HCT116 (cell line): ENCODE data around the gene SAMD10. TPM values are rescaled to one million over a fixed set of nuclear protein-coding genes. Genes with fewer than 3 reads are reported as not detected.

Source experiments
- ATAC-seq: fragments of 200-7000 bp; cut with Tn5 transposase; 2 replicates; pipeline ENCODE4 v1.9.1; 2020; ENCODE audit warnings: mild to moderate bottlenecking, moderate library complexity
- BruUV-seq: library from RNA; stranded (reverse); fragments of 400-500 nt; replicated peaks from 2 replicates; lab custom pipeline; 2021; lab: Mats Ljungman, UMichigan
- CTCF ChIA-PET: fragments of 300-600 bp; sonication (Branson Sonifier 250); formaldehyde crosslinking; loops from one replicate; lab custom pipeline; 2021; ENCODE audit warnings: antibody characterized with exemption; lab: Charles Lee
- POLR2A ChIA-PET: fragments of 300-600, 350-600 bp; sonication (Branson Sonifier 250); formaldehyde crosslinking; loops from one replicate; lab custom pipeline; 2021; ENCODE audit warnings: antibody characterized with exemption; lab: Charles Lee
- RAD21 ChIA-PET, 2 experiments: fragments of 300-600 bp; sonication (Branson Sonifier 250); formaldehyde crosslinking; loops; one replicate each; lab custom pipeline; 2023; ENCODE audit warnings: low total read pairs in 2 of 2; ENCODE audit not compliant: uncharacterized antibody in 2 of 2, unreplicated experiment in 2 of 2, low non-redundant PET in 1 of 2; lab: Charles Lee
- DNase-seq: peaks from one replicate; pipeline ENCODE4 v3.0.0-alpha.2; 2010; ENCODE audit warnings: low read depth, low spot score
- H2AFZ ChIP-seq: fragments of 200-600 bp; shearing (Covaris generic), sonication (generic); 2 replicates; pipeline ENCODE4 v1.6.1; 2017; ENCODE audit warnings: low read depth, mixed run types, mixed read lengths, antibody characterized with exemption, low read length; ENCODE audit not compliant: poor library complexity, severe bottlenecking
- H3K27ac ChIP-seq: 2 replicates; pipeline ENCODE4 v1.5.1; 2012; ENCODE audit warnings: low read depth, low read length
- H3K27me3 ChIP-seq: fragments of 200-600 bp; sonication (generic); 2 replicates; pipeline ENCODE4 v1.6.1; 2016; ENCODE audit warnings: mixed run types, low read length, mixed read lengths; ENCODE audit not compliant: insufficient read depth
- H3K36me3 ChIP-seq, 2 experiments: fragments of 200-500 bp in 1 of 2; fragments of 200-600 bp in 1 of 2; sonication (Bioruptor generic) in 1 of 2; sonication (generic) in 1 of 2; 2 replicates each; pipeline versions ENCODE4 v1.5.1 to v1.6.1; 2014 to 2016; ENCODE audit warnings: low read length in 2 of 2, inconsistent platforms in 1 of 2, mixed read lengths in 1 of 2, mixed run types in 1 of 2; ENCODE audit not compliant: insufficient read depth in 2 of 2, control insufficient read depth in 1 of 2
- H3K4me1 ChIP-seq, 2 experiments: fragments of 200-600 bp in 1 of 2; sonication (generic) in 1 of 2; 2 replicates each; pipeline versions ENCODE4 v1.5.1 to v1.6.1; 2012 to 2017; ENCODE audit warnings: low read length in 2 of 2, inconsistent platforms in 1 of 2, mild to moderate bottlenecking in 1 of 2, mixed read lengths in 1 of 2, mixed run types in 1 of 2, moderate library complexity in 1 of 2; ENCODE audit not compliant: insufficient read depth in 2 of 2, control insufficient read depth in 1 of 2
- H3K4me2 ChIP-seq: fragments of 200-600 bp; sonication (generic); 2 replicates; pipeline ENCODE4 v1.6.1; 2017; ENCODE audit warnings: mixed run types, low read length, mixed read lengths
- H3K4me3 ChIP-seq, 2 experiments: fragments of 200-600 bp in 1 of 2; sonication (generic) in 1 of 2; replicated peaks in 1 of 2; 2 replicates each; pipeline ENCODE4 v1.5.1; 2011 to 2016; ENCODE audit warnings: low read length in 2 of 2, control low read depth in 1 of 2, low read depth in 1 of 2, mild to moderate bottlenecking in 1 of 2, mixed read lengths in 1 of 2, mixed run types in 1 of 2
- H3K79me2 ChIP-seq: fragments of 200-600 bp; sonication (generic); 2 replicates; pipeline ENCODE4 v1.6.1; 2017; ENCODE audit warnings: mild to moderate bottlenecking, mixed run types, low read length, moderate library complexity, mixed read lengths; ENCODE audit not compliant: insufficient read depth
- H3K9ac ChIP-seq: fragments of 200-600 bp; sonication (generic); 2 replicates; pipeline ENCODE4 v1.6.1; 2016; ENCODE audit warnings: low read length, mixed read lengths
- H3K9me2 ChIP-seq: fragments of 200-600 bp; sonication (generic), shearing (Covaris generic); 2 replicates; pipeline ENCODE4 v1.6.1; 2017; ENCODE audit warnings: mixed run types, mild to moderate bottlenecking, moderate library complexity; ENCODE audit not compliant: insufficient read depth
- H3K9me3 ChIP-seq, 2 experiments: fragments of 200-500 bp in 1 of 2; fragments of 200-600 bp in 1 of 2; sonication (Bioruptor generic) in 1 of 2; sonication (generic) in 1 of 2; 2 replicates each; pipeline ENCODE4 v1.6.1; 2014 to 2017; ENCODE audit warnings: low read length in 2 of 2, mixed read lengths in 2 of 2, inconsistent platforms in 1 of 2, low read depth in 1 of 2, mild to moderate bottlenecking in 1 of 2, mixed run types in 1 of 2, moderate library complexity in 1 of 2; ENCODE audit not compliant: control insufficient read depth in 1 of 2, insufficient read depth in 1 of 2
- H4K20me1 ChIP-seq: fragments of 200-600 bp; sonication (generic), shearing (Covaris generic); 2 replicates; pipeline ENCODE4 v1.6.1; 2017; ENCODE audit warnings: mixed run types, mild to moderate bottlenecking, moderate library complexity; ENCODE audit not compliant: insufficient read depth
- CBX3 ChIP-seq: IDR thresholded peaks from 2 replicates; pipeline ENCODE4 v1.6.1; 2012; ENCODE audit warnings: low read depth
- EGR1 ChIP-seq: IDR thresholded peaks from 2 replicates; pipeline ENCODE4 v1.6.1; 2012; ENCODE audit warnings: low read depth
- ELF1 ChIP-seq: IDR thresholded peaks from 2 replicates; pipeline ENCODE4 v1.6.1; 2012; ENCODE audit warnings: low read depth, borderline replicate concordance
- EZH2phosphoT487 ChIP-seq: fragments of 200-600 bp; IDR thresholded peaks from 2 replicates; pipeline ENCODE4 v1.6.1; 2018; ENCODE audit warnings: antibody characterized with exemption, borderline replicate concordance
- FOSL1 ChIP-seq: IDR thresholded peaks from 2 replicates; pipeline ENCODE4 v1.6.1; 2012; ENCODE audit warnings: low read depth
- JUND ChIP-seq: IDR thresholded peaks from 2 replicates; pipeline ENCODE4 v1.6.1; 2012
- POLR2A ChIP-seq: IDR thresholded peaks from 2 replicates; pipeline ENCODE4 v1.7.0; 2011; ENCODE audit warnings: borderline replicate concordance; ENCODE audit not compliant: insufficient read depth, insufficient read length; ENCODE audit errors: extremely low read depth
- POLR2AphosphoS5 ChIP-seq: IDR thresholded peaks from 2 replicates; pipeline ENCODE4 v1.6.1; 2011; ENCODE audit warnings: mild to moderate bottlenecking, low read depth, low read length, moderate library complexity
- RAD21 ChIP-seq: IDR thresholded peaks from 2 replicates; pipeline ENCODE4 v1.6.1; 2012; ENCODE audit warnings: low read depth, mild to moderate bottlenecking
- SIN3A ChIP-seq: IDR thresholded peaks from 2 replicates; pipeline ENCODE4 v1.6.1; 2012; ENCODE audit warnings: low read depth
- SRF ChIP-seq: IDR thresholded peaks from 2 replicates; pipeline ENCODE4 v1.6.1; 2012; ENCODE audit warnings: low read depth
- TCF7L2 ChIP-seq: IDR thresholded peaks from 2 replicates; pipeline ENCODE4 v1.7.0; 2011; ENCODE audit warnings: borderline replicate concordance, inconsistent platforms; ENCODE audit not compliant: insufficient read depth, insufficient read length; ENCODE audit errors: extremely low read depth
- YY1 ChIP-seq: IDR thresholded peaks from 2 replicates; pipeline ENCODE4 v1.6.1; 2011; ENCODE audit warnings: low read length, low read depth, moderate library complexity, mild to moderate bottlenecking; ENCODE audit not compliant: insufficient replicate concordance; ENCODE audit errors: extremely low read depth
- ZNF274 ChIP-seq: fragments of 200-500 bp; sonication (Bioruptor generic); IDR thresholded peaks from 2 replicates; pipeline ENCODE4 v1.6.1; 2014; ENCODE audit warnings: mild to moderate bottlenecking, low read depth, low read length, inconsistent platforms
- intact Hi-C: fragments of 100-400 bp; cut with micrococcal nuclease; formaldehyde crosslinking; loops from 2 replicates; pipeline ENCODE4 v1.10.0; 2022
- total RNA-seq: library from RNA; stranded (reverse); gene quantifications from one replicate; pipeline ENCODE4 v1.2.1, GENCODE V29; 2021; ENCODE audit not compliant: unreplicated experiment
- TF ChIP-seq, protein P1 (sequence below): IDR thresholded peaks from 2 replicates; pipeline ENCODE4 v1.6.1; 2012
- TF ChIP-seq, protein P2 (sequence below): IDR thresholded peaks from 2 replicates; pipeline ENCODE4 v1.6.1; 2012; ENCODE audit warnings: low read depth
- TF ChIP-seq, protein P3 (sequence below), 3 experiments: fragments of 200-600 bp in 1 of 3; sonication (generic) in 1 of 3; IDR thresholded peaks in 2 of 3; conservative IDR thresholded peaks in 1 of 3; 2 replicates each; pipeline ENCODE4 v1.5.1; 2012 to 2017; ENCODE audit warnings: low read depth in 2 of 3, low read length in 2 of 3, antibody characterized with exemption in 1 of 3, borderline replicate concordance in 1 of 3, control low read depth in 1 of 3, mild to moderate bottlenecking in 1 of 3, mixed read lengths in 1 of 3, mixed run types in 1 of 3, moderate library complexity in 1 of 3; ENCODE audit not compliant: insufficient read depth in 1 of 3
- TF ChIP-seq, protein P4 (sequence below): IDR thresholded peaks from 2 replicates; pipeline ENCODE4 v1.6.1; 2012

The SAMD10 gene
- total RNA-seq, 1 experiment from 2014 or later = 4.2 TPM

DNA sequence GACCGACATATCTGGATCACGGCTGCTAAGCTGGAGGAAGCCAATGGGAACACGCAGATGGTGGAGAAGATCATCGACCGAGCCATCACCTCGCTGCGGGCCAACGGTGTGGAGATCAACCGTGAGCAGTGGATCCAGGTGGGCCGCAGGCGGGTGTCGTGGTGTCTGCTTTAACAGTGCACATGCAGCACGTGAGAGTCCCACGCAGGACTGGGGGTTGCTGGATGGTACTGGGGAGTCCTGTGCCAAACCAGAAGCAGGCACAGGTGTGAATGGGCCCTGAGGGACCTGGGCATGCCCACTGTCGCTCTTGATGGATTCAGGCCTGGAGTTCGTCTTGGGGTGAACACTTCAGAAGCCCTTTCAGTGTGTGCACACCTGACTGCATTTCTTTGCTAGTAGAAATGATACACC is 31.9 kb upstream of the SAMD10 start (continued):
- no peak for TF ChIP-seq ELF1
- TF ChIP-seq EGR1 = no peak

DNA sequence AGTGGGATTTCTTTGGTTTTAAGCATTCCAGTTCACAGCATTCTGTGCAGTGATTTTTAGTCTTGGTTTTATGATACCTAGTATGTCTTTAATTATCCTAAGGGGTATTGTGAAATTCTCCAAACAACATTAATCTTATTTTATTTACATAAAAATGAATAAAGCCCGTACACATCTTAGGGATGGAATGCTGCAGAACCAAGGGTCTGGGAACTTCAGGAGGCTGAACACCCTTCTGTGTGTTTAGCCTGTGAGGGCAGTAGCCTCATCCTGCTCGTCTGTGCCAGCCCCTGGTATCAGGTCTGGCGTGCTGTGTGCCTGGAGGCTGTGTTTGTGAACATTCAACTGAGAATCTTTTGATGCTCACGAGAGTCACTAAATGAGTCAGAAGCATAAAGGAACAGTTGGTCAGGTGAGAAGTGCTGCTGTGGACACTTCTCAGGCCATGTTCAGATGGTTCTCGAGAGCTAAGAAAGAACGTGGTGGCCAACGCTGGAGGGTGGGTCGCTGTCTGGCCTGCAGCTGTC is 31.3 kb upstream of the SAMD10 start:
- H4K20me1 ChIP-seq = no peaks in the 10 kb centered on the region
- DNase-seq (no peak), ATAC-seq (no peak)
- no peaks in the 10 kb centered on the region for H3K9me2 ChIP-seq
- no peak overlapping the region for H3K4me2 ChIP-seq
- H3K79me2 ChIP-seq = peaks cover 27% of the 10 kb centered on the region
- H3K27ac ChIP-seq = no peak overlapping the region
- H3K9me3 ChIP-seq = peaks cover 3 to 7% of the 10 kb centered on the region in 2 experiments; a peak in 2 of 4 replicates
- no peak overlapping the region for H3K4me3 ChIP-seq
- H3K9ac ChIP-seq = no peak overlapping the region
- H3K4me1 ChIP-seq = no peaks in the 10 kb centered on the region
- H3K27me3 ChIP-seq = no peaks in the 10 kb centered on the region
- no TSS peak for BruUV-seq
- intact Hi-C loops = no loop called here
- H3K36me3 ChIP-seq = peaks cover 31 to 59% of the 10 kb centered on the region in 2 experiments
- POLR2A ChIA-PET = no interaction called here
- RAD21 ChIA-PET = no interaction called here
- H2AFZ ChIP-seq = no peak overlapping the region
- CTCF ChIA-PET = no interaction called here
- no peak for TF ChIP-seq POLR2A
- TF ChIP-seq YY1 = no peak
- TF ChIP-seq EGR1 = no peak
- TF ChIP-seq TCF7L2 = no peak
- no peak for TF ChIP-seq ZNF274
- no peak for TF ChIP-seq JUND
- TF ChIP-seq, protein P1, sequence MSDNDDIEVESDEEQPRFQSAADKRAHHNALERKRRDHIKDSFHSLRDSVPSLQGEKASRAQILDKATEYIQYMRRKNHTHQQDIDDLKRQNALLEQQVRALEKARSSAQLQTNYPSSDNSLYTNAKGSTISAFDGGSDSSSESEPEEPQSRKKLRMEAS = no peak
- TF ChIP-seq, protein P2, sequence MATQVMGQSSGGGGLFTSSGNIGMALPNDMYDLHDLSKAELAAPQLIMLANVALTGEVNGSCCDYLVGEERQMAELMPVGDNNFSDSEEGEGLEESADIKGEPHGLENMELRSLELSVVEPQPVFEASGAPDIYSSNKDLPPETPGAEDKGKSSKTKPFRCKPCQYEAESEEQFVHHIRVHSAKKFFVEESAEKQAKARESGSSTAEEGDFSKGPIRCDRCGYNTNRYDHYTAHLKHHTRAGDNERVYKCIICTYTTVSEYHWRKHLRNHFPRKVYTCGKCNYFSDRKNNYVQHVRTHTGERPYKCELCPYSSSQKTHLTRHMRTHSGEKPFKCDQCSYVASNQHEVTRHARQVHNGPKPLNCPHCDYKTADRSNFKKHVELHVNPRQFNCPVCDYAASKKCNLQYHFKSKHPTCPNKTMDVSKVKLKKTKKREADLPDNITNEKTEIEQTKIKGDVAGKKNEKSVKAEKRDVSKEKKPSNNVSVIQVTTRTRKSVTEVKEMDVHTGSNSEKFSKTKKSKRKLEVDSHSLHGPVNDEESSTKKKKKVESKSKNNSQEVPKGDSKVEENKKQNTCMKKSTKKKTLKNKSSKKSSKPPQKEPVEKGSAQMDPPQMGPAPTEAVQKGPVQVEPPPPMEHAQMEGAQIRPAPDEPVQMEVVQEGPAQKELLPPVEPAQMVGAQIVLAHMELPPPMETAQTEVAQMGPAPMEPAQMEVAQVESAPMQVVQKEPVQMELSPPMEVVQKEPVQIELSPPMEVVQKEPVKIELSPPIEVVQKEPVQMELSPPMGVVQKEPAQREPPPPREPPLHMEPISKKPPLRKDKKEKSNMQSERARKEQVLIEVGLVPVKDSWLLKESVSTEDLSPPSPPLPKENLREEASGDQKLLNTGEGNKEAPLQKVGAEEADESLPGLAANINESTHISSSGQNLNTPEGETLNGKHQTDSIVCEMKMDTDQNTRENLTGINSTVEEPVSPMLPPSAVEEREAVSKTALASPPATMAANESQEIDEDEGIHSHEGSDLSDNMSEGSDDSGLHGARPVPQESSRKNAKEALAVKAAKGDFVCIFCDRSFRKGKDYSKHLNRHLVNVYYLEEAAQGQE = no peak
- TF ChIP-seq FOSL1 = no peak
- no peak for TF ChIP-seq EZH2phosphoT487
- TF ChIP-seq, protein P3, sequence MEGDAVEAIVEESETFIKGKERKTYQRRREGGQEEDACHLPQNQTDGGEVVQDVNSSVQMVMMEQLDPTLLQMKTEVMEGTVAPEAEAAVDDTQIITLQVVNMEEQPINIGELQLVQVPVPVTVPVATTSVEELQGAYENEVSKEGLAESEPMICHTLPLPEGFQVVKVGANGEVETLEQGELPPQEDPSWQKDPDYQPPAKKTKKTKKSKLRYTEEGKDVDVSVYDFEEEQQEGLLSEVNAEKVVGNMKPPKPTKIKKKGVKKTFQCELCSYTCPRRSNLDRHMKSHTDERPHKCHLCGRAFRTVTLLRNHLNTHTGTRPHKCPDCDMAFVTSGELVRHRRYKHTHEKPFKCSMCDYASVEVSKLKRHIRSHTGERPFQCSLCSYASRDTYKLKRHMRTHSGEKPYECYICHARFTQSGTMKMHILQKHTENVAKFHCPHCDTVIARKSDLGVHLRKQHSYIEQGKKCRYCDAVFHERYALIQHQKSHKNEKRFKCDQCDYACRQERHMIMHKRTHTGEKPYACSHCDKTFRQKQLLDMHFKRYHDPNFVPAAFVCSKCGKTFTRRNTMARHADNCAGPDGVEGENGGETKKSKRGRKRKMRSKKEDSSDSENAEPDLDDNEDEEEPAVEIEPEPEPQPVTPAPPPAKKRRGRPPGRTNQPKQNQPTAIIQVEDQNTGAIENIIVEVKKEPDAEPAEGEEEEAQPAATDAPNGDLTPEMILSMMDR (IDR thresholded peaks at IDR 0.05 in 2 of 3, conservative IDR thresholded peaks at IDR 0.05 in 1 of 3; ENCODE audit: borderline replicate concordance in 1 of 3, insufficient read depth in 1 of 3, low read depth in 2 of 3, low read length in 2 of 3) = no peak
- TF ChIP-seq POLR2AphosphoS5 = no peak
- TF ChIP-seq RAD21 = no peak
- no peak for TF ChIP-seq CBX3
- no peak for TF ChIP-seq SRF
- no peak for TF ChIP-seq SIN3A
- TF ChIP-seq, protein P4, sequence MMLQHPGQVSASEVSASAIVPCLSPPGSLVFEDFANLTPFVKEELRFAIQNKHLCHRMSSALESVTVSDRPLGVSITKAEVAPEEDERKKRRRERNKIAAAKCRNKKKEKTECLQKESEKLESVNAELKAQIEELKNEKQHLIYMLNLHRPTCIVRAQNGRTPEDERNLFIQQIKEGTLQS = no peak
